Measurements from ENCODE around the gene METTL4.

METTL4 gene

GRCh38 chr18:2571200-2572170, at the start of gene METTL4, which contains the start of gene NDC80:
METTL4 (minus strand) TSS chr18:2571505; CDS start chr18:2567216, 4,289 bp downstream.
NDC80 (plus strand) TSS chr18:2571557; CDS start chr18:2572986, 1,429 bp downstream.
- Histone ChIP-seq H3K9me3 (replicated peaks in 1 of 11) (no peaks in the 10 kb centered on the region), H3K4me2 (peak within 1 kb of the TSS; percentile 79 to 94 (median 83)), H4K20me1 (peaks cover 0 to 8% (median 0%) of the 10 kb centered on the region in 11 experiments; a peak in 2 of 22 replicates), H3K9ac (peak within 1 kb of the TSS; percentile 88 to 98 (median 91)), H3K27me3 (no peaks in the 10 kb centered on the region), H3K4me1 (peaks cover 24 to 42% (median 38%) of the 10 kb centered on the region in 10 experiments), H3K36me3 (peaks cover 6 to 43% (median 24%) of the 10 kb centered on the region in 11 experiments; a peak in 21 of 22 replicates), H3K4me3 (peak within 1 kb of the TSS; percentile 63 to 91 (median 79)), H3K27ac (peak within 1 kb of the TSS; percentile 88 to 99 (median 95))
- TF ChIP-seq Cebpa-rat (IDR thresholded peaks at IDR 0.05), result no peak

GRCh38 chr18:2618009-2618408, 46.7 kb upstream of the METTL4 start:
- Histone ChIP-seq H3K27me3 (no peaks in the 10 kb centered on the region), H3K4me1 (no peaks in the 10 kb centered on the region), H3K4me2 (no peak overlapping the region), H3K4me3 (no peak overlapping the region), H3K9ac (no peak overlapping the region), H3K27ac (no peak overlapping the region), H4K20me1 (no peaks in the 10 kb centered on the region), H3K9me3 (replicated peaks in 1 of 11) (no peaks in the 10 kb centered on the region), H3K36me3 (peaks cover 12 to 51% (median 47%) of the 10 kb centered on the region in 11 experiments)
- no peak for TF ChIP-seq Cebpa-rat (IDR thresholded peaks at IDR 0.05)

- H3K27ac ChIP-seq, result no peak overlapping the region
- H3K9me3 ChIP-seq (replicated peaks in 1 of 11), result no peaks in the 10 kb centered on the region
- no peak for TF ChIP-seq Cebpa-rat (IDR thresholded peaks at IDR 0.05)
- H3K27me3 ChIP-seq, result no peaks in the 10 kb centered on the region
- no peak overlapping the region for H3K4me3 ChIP-seq
- peaks cover 12 to 56% (median 52%) of the 10 kb centered on the region in 11 experiments for H3K36me3 ChIP-seq
- H3K9ac ChIP-seq, result no peak overlapping the region
- no peaks in the 10 kb centered on the region for H4K20me1 ChIP-seq
- no peak overlapping the region for H3K4me2 ChIP-seq
- H3K4me1 ChIP-seq, result no peaks in the 10 kb centered on the region
Observed at GRCh38 chr18:2617401-2617998, 46.2 kb upstream of the METTL4 start.

GRCh38 chr18:2612996-2613395, 41.7 kb upstream of the METTL4 start:
- H3K27ac ChIP-seq, result no peak overlapping the region
- no peaks in the 10 kb centered on the region for H3K4me1 ChIP-seq
- no peak overlapping the region for H3K4me3 ChIP-seq
- no peak overlapping the region for H3K4me2 ChIP-seq
- no peaks in the 10 kb centered on the region for H4K20me1 ChIP-seq
- no peak overlapping the region for H3K9ac ChIP-seq
- no peaks in the 10 kb centered on the region for H3K9me3 ChIP-seq (replicated peaks in 1 of 11)
- no peaks in the 10 kb centered on the region for H3K27me3 ChIP-seq
- no peak for TF ChIP-seq Cebpa-rat (IDR thresholded peaks at IDR 0.05)
- H3K36me3 ChIP-seq, result peaks cover 12 to 99% (median 94%) of the 10 kb centered on the region in 11 experiments

GRCh38 chr18:2610549-2610948, 39.2 kb upstream of the METTL4 start:
- no peaks in the 10 kb centered on the region for H3K27me3 ChIP-seq
- no peak overlapping the region for H3K9ac ChIP-seq
- H4K20me1 ChIP-seq, result no peaks in the 10 kb centered on the region
- H3K4me3 ChIP-seq, result no peak overlapping the region
- peaks cover 8 to 90% (median 85%) of the 10 kb centered on the region in 11 experiments for H3K36me3 ChIP-seq
- no peaks in the 10 kb centered on the region for H3K9me3 ChIP-seq (replicated peaks in 1 of 11)
- H3K4me2 ChIP-seq, result no peak overlapping the region
- no peak overlapping the region for H3K27ac ChIP-seq
- peaks cover 2 to 13% (median 9%) of the 10 kb centered on the region in 10 experiments; a peak in 17 of 20 replicates for H3K4me1 ChIP-seq
- no peak for TF ChIP-seq Cebpa-rat (IDR thresholded peaks at IDR 0.05)

GRCh38 chr18:2609604-2610003, 38.3 kb upstream of the METTL4 start:
- H3K4me1 ChIP-seq, result peaks cover 11 to 22% (median 17%) of the 10 kb centered on the region in 10 experiments; a peak in 19 of 20 replicates
- H3K27me3 ChIP-seq, result no peaks in the 10 kb centered on the region
- H3K9me3 ChIP-seq (replicated peaks in 1 of 11), result no peaks in the 10 kb centered on the region
- no peaks in the 10 kb centered on the region for H4K20me1 ChIP-seq
- H3K4me3 ChIP-seq, result no peak overlapping the region
- no peak overlapping the region for H3K27ac ChIP-seq
- TF ChIP-seq Cebpa-rat (IDR thresholded peaks at IDR 0.05), result no peak
- H3K4me2 ChIP-seq, result no peak overlapping the region
- H3K9ac ChIP-seq, result no peak overlapping the region
- H3K36me3 ChIP-seq, result peaks cover 0 to 85% (median 76%) of the 10 kb centered on the region in 11 experiments; a peak in 20 of 22 replicates

- no peak for TF ChIP-seq Cebpa-rat (IDR thresholded peaks at IDR 0.05)
- H3K4me2 ChIP-seq, result peak overlapping the region in 6 of 11 experiments; percentile 2 to 73 (median 57); a peak in 9 of 22 replicates
- no peaks in the 10 kb centered on the region for H4K20me1 ChIP-seq
- H3K27ac ChIP-seq, result peak overlapping the region in 10 of 11 experiments; percentile 18 to 74 (median 46); a peak in 13 of 22 replicates
- H3K9me3 ChIP-seq (replicated peaks in 1 of 11), result no peaks in the 10 kb centered on the region
- peaks cover 11 to 29% (median 19%) of the 10 kb centered on the region in 10 experiments; a peak in 19 of 20 replicates for H3K4me1 ChIP-seq
- peaks cover 0 to 82% (median 76%) of the 10 kb centered on the region in 11 experiments; a peak in 19 of 22 replicates for H3K36me3 ChIP-seq
- H3K9ac ChIP-seq, result 0 out of 22 replicates have a peak overlapping the region, but pooled peaks of 1 of the 11 experiments have one; percentile 9
- H3K27me3 ChIP-seq, result no peaks in the 10 kb centered on the region
- no peak overlapping the region for H3K4me3 ChIP-seq
Observed at GRCh38 chr18:2606335-2606734, 35.0 kb upstream of the METTL4 start.

- Histone ChIP-seq H3K9me3 (replicated peaks in 1 of 11) (no peaks in the 10 kb centered on the region), H3K27ac (no peak overlapping the region)
- TF ChIP-seq Cebpa-rat (IDR thresholded peaks at IDR 0.05), result no peak
Observed at GRCh38 chr18:2602844-2603243, 31.5 kb upstream of the METTL4 start.

More at GRCh38 chr18:2602844-2603243, 31.5 kb upstream of the METTL4 start:
- Histone ChIP-seq H3K4me3 (no peak overlapping the region), H3K4me1 (peaks cover 11 to 29% (median 19%) of the 10 kb centered on the region in 10 experiments; a peak in 19 of 20 replicates), H3K9ac (no peak overlapping the region), H3K4me2 (peak overlapping the region in 1 of 11 experiments; percentile 34; a peak in 2 of 22 replicates), H4K20me1 (no peaks in the 10 kb centered on the region), H3K27me3 (no peaks in the 10 kb centered on the region), H3K36me3 (peaks cover 0 to 83% (median 71%) of the 10 kb centered on the region in 11 experiments; a peak in 18 of 22 replicates)

Data from BLaER1 treated with 17β-estradiol and CSF1 and Interleukin-3, amounts not matched to agents 10 nM and 100 nM (cell line).